ENCODE data around the gene AKIRIN1.
A peak's percentile ranks its signal among the peaks of the same experiment; 100 is the strongest.
"Not testable (repeated sequence)": the region's sequence is repeated elsewhere in the genome, so short reads cannot be mapped to it uniquely, and the experiment has no call there.

Gene AKIRIN1

DNA sequence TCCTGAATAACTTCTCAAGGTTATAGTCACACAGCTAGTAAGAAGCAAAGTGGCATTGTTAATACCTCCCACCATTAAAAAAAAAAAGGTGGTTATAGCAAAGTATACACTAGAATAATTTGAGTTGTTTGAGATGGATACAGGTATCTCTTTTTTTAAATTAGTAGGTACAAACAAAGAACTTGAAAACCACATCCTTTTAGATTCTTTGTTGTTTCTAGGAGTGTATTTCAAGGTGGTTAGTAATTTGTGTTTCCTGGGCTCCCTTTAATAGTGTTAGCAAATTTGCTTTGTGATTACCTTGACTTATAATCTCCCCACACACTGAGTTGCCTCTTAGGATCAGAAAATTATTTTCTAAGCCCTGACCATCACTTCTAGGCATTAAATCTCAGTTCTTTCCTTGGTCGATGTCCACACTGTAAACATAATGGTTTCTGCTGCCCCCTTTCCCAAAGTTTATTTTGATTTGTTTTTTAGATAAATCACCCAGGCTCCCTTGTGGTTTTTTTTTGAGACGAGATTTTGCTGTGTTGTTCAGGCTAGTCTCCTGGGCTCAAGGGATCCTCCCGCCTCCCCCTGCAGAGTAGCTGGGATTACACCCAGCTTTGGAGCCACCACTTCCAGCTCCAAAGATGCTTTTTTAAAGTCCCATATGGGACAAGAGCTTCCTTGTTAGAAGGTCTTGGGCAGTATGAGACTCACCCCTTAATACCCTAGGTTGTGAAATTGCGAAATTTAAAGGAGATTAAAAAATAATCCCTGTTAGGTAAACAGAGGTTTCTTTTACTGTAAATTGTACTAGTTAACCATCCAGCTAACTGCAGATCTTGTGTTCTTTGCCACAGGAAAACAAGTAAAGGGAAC, 6.2 kb downstream of the AKIRIN1 start:
- peak overlapping the region; percentile 16 for H3K27ac ChIP-seq (ENCODE audit: low read depth, low read length)
- H3K36me3 ChIP-seq (ENCODE audit: control insufficient read depth, insufficient read depth, low read length) = peaks cover 97% of the 10 kb centered on the region
- H3K27me3 ChIP-seq (ENCODE audit: control insufficient read depth, insufficient read depth, low read length) = no peaks in the 10 kb centered on the region
- peak overlapping the region; percentile 29; the same call in 1 of the 2 replicates for H3K4me3 ChIP-seq (ENCODE audit: low read depth, low read length)
- H3K9me3 ChIP-seq (ENCODE audit: control insufficient read depth, insufficient read depth, low read length) = no peaks in the 10 kb centered on the region; the same call in 1 of the 2 replicates
- H3K4me1 ChIP-seq (ENCODE audit: control insufficient read depth, insufficient read depth, low read length) = peaks cover 74% of the 10 kb centered on the region
- H3K9ac ChIP-seq (ENCODE audit: low read depth, low read length) = no peak overlapping the region

DNA sequence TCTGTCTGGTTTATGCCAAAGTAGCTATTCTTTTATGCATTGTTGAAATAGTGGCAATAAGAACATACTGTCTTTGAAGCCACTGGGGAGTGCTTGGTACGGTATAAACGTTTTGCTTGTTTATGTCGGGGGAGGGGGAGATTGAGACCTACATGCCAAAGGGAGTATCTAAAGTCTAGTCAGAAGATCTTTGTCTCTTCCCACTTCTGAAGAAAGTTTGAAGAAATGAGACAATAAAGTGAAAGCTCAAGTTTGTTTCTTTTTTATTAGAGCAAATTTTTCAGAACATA, 6.8 kb downstream of the AKIRIN1 start:
- peaks cover 96% of the 10 kb centered on the region for H3K36me3 ChIP-seq (ENCODE audit: control insufficient read depth, insufficient read depth, low read length)
- no peak overlapping the region for H3K9ac ChIP-seq (ENCODE audit: low read depth, low read length)
- H3K4me3 ChIP-seq (ENCODE audit: low read depth, low read length) = no peak overlapping the region
- peak overlapping the region; percentile 7 for H3K27ac ChIP-seq (ENCODE audit: low read depth, low read length)
- no peaks in the 10 kb centered on the region for H3K27me3 ChIP-seq (ENCODE audit: control insufficient read depth, insufficient read depth, low read length)
- H3K9me3 ChIP-seq (ENCODE audit: control insufficient read depth, insufficient read depth, low read length) = no peaks in the 10 kb centered on the region; the same call in 1 of the 2 replicates
- peaks cover 77% of the 10 kb centered on the region for H3K4me1 ChIP-seq (ENCODE audit: control insufficient read depth, insufficient read depth, low read length)

DNA sequence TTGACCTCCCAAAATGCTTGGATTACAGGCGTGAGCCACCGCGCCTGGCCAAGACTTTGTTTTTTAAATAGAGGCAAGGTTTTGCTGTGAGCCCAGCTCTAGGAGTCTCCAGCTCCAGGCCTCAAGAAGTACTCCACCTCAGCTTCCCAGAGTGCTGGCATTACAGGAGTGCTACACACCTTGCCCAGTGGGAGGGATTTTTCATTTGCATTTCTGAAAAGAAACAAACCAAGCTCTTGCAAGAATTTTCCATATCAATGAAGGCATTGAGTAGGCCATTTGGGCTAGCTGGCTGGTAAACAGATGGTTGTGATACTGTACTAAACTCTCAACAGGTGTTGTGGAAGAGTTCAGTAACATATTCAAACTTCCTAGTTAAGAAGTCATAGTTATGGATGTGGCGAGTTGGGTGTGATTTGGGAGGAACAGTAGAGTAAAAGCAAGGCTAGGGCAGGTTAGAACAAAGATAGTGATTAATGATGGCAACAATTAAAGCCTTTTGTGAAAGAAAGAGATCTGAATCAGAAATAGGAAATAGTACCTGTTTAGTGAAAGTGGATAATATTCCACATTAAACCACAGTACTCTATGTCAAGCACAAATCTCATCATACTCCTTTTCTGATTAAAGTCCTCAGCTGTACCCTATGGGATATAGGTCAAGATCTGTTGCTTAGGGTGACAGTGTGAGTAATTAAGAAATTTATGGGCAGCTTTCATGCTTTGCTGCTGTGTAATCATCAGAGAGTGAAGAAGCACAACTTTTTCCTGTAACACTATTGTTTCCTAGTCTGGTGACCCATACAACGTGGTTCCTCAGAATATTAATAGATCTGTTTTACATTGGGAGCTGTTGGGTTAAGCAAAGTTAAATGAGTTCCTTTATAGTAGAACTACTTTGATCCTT, 10.7 kb downstream of the AKIRIN1 start:
- H3K4me3 ChIP-seq (ENCODE audit: low read depth, low read length) = peak overlapping the region; percentile 1; the same call in 1 of the 2 replicates
- H3K9me3 ChIP-seq (ENCODE audit: control insufficient read depth, insufficient read depth, low read length) = no peaks in the 10 kb centered on the region; the same call in 1 of the 2 replicates
- H3K27ac ChIP-seq (ENCODE audit: low read depth, low read length) = peak overlapping the region; percentile 75
- peaks cover 98% of the 10 kb centered on the region for H3K36me3 ChIP-seq (ENCODE audit: control insufficient read depth, insufficient read depth, low read length)
- H3K9ac ChIP-seq (ENCODE audit: low read depth, low read length) = no peak overlapping the region
- peaks cover 66% of the 10 kb centered on the region for H3K4me1 ChIP-seq (ENCODE audit: control insufficient read depth, insufficient read depth, low read length)
- H3K27me3 ChIP-seq (ENCODE audit: control insufficient read depth, insufficient read depth, low read length) = no peaks in the 10 kb centered on the region

DNA sequence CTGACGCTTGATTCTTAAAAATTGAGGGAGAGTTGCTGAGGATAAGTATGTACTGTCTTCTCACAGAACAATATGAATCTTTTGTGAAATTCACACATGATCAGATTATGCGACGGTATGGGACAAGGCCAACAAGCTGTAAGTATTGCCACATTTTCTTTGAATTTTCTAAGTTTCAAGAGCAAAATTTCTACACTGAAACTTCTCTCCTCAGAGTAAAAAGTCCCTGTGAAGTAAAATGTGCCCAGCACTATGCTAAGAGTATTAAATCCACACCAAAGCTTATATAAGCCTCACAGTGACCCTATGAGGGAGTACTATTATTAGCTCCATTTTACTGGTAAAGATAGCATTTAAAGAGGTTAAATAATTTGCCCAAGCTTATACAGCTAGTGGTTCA, 12.2 kb downstream of the AKIRIN1 start:
- Histone ChIP-seq H3K27me3 (ENCODE audit: control insufficient read depth, insufficient read depth, low read length) (no peaks in the 10 kb centered on the region), H3K36me3 (ENCODE audit: control insufficient read depth, insufficient read depth, low read length) (peaks cover 98% of the 10 kb centered on the region), H3K4me1 (ENCODE audit: control insufficient read depth, insufficient read depth, low read length) (peaks cover 54% of the 10 kb centered on the region), H3K9ac (ENCODE audit: low read depth, low read length) (no peak overlapping the region), H3K27ac (ENCODE audit: low read depth, low read length) (peak overlapping the region; percentile 43), H3K4me3 (ENCODE audit: low read depth, low read length) (no peak overlapping the region), H3K9me3 (ENCODE audit: control insufficient read depth, insufficient read depth, low read length) (no peaks in the 10 kb centered on the region; the same call in 1 of the 2 replicates)

DNA sequence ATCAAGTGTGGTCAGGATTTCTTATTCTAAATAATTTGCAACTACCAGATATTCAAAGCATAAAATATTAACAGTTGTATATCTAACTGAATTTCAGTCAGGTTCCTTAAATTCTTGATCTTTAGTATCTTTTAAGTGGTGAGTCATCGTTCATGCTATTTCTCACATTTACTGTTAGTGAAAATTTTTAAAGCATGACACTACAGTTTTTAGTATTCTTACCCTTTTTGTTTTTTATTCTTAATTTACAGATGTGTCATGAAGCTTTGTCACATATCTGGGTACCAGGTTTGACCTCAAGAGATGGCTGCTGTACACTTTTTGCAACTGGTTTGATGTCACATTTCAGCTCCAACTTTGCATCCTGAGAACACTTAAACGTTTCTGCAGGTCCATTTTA, 12.7 kb downstream of the AKIRIN1 start:
- no peaks in the 10 kb centered on the region; the same call in 1 of the 2 replicates for H3K9me3 ChIP-seq (ENCODE audit: control insufficient read depth, insufficient read depth, low read length)
- H3K4me3 ChIP-seq (ENCODE audit: low read depth, low read length) = no peak overlapping the region
- no peaks in the 10 kb centered on the region for H3K27me3 ChIP-seq (ENCODE audit: control insufficient read depth, insufficient read depth, low read length)
- peaks cover 98% of the 10 kb centered on the region for H3K36me3 ChIP-seq (ENCODE audit: control insufficient read depth, insufficient read depth, low read length)
- no peak overlapping the region for H3K9ac ChIP-seq (ENCODE audit: low read depth, low read length)
- H3K4me1 ChIP-seq (ENCODE audit: control insufficient read depth, insufficient read depth, low read length) = peaks cover 52% of the 10 kb centered on the region
- H3K27ac ChIP-seq (ENCODE audit: low read depth, low read length) = no peak overlapping the region

DNA sequence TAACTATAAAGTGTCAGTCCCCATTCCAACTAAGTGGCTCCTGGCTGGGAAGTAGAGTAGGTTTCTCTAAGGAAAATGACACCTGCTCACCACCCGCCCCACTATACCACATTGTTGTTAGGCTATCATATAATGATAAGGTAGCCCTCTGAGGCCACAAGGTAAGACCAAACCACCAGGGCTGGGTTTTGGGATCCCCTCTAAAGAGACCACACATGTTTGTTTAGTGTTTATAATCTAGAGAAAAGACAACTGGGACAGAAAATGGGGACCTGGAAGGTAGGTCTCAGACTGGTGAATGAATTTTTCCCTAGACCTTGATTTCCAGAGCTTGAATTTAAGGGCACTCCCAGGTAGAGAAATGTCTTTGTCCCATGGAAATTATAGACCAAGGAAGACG, 15.2 kb downstream of the AKIRIN1 start:
- Histone ChIP-seq H3K27ac (ENCODE audit: low read depth, low read length) (peak overlapping the region; percentile 7), H3K27me3 (ENCODE audit: control insufficient read depth, insufficient read depth, low read length) (no peaks in the 10 kb centered on the region), H3K9ac (ENCODE audit: low read depth, low read length) (no peak overlapping the region), H3K4me3 (ENCODE audit: low read depth, low read length) (no peak overlapping the region), H3K36me3 (ENCODE audit: control insufficient read depth, insufficient read depth, low read length) (peaks cover 93% of the 10 kb centered on the region), H3K4me1 (ENCODE audit: control insufficient read depth, insufficient read depth, low read length) (peaks cover 31% of the 10 kb centered on the region), H3K9me3 (ENCODE audit: control insufficient read depth, insufficient read depth, low read length) (no peaks in the 10 kb centered on the region)

DNA sequence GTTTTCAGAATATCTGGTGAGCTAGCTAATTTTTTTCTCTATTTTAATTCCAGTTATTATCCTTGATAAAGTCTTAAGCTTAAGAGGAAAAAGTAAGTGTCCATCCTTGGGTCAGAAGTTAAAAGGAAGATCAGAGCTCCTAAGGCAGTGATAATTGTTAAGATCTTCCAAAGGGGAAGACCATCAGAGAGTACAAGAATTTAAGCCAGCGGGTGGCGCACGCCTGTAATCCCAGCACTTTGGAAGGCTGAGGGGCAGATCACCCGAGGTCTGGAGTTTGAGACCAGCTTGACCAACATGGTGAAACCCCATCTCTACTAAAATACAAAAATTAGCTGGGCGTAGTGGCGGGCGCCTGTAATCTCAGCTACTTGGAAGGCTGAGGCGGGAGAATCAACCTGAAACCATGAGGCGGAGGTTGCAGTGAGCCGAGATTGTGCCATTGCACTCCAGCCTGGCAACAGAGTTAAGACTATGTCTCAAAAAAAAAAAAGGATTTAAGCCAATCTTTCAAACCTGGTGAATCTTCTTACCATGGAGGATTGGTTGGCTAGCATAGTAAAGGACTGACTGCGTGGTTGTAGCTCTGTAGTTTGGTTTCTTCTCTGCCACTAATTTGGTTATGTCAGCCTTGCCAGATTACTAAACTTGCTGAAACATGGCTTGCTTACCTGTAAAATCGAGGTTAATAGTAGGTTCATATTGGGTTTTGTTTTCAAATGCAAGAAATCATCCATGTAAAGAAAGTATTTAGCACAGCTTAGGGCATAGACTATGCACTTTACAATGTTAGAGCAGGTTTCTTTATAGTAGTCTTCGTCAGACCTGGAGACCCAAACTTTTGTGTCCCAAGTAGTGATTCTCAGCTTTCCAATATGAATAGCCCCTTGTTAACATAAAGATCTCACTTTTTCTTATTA, 15.9 kb downstream of the AKIRIN1 start:
- Histone ChIP-seq H3K9me3 (ENCODE audit: control insufficient read depth, insufficient read depth, low read length) (no peaks in the 10 kb centered on the region), H3K9ac (ENCODE audit: low read depth, low read length) (no peak overlapping the region), H3K36me3 (ENCODE audit: control insufficient read depth, insufficient read depth, low read length) (peaks cover 90% of the 10 kb centered on the region), H3K27ac (ENCODE audit: low read depth, low read length) (peak overlapping the region; percentile 7), H3K4me1 (ENCODE audit: control insufficient read depth, insufficient read depth, low read length) (peaks cover 25% of the 10 kb centered on the region), H3K4me3 (ENCODE audit: low read depth, low read length) (no peak overlapping the region), H3K27me3 (ENCODE audit: control insufficient read depth, insufficient read depth, low read length) (no peaks in the 10 kb centered on the region)

DNA sequence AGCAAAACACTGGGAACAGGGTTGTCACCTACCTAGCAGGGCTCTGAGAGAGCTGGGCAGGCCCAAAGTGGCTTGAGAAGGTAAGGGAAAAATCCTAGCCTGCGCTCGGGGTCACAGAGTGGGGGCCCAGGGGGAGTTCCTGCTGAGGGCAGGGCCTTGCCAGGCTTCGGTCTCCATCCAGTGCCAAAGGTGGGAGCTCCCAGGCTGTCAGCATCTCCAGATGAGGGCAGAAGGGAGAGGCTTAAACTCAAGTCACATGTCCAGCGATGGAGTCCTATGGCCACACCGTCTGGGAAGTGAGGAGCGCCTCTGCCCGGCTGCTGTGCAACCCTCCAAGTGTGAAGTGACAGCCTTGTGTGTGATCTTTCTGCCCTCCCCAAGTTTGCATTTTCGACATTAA, 23.9 kb downstream of the AKIRIN1 start:
- H3K27me3 ChIP-seq (ENCODE audit: control insufficient read depth, insufficient read depth, low read length); H3K9me3 ChIP-seq (ENCODE audit: control insufficient read depth, insufficient read depth, low read length); H3K27ac ChIP-seq (ENCODE audit: low read depth, low read length); H3K9ac ChIP-seq (ENCODE audit: low read depth, low read length); H3K4me3 ChIP-seq (ENCODE audit: low read depth, low read length): not testable (repeated sequence)
- Histone ChIP-seq H3K4me1 (ENCODE audit: control insufficient read depth, insufficient read depth, low read length) (peaks cover 18% of the 10 kb centered on the region), H3K36me3 (ENCODE audit: control insufficient read depth, insufficient read depth, low read length) (peaks cover 21% of the 10 kb centered on the region)

DNA sequence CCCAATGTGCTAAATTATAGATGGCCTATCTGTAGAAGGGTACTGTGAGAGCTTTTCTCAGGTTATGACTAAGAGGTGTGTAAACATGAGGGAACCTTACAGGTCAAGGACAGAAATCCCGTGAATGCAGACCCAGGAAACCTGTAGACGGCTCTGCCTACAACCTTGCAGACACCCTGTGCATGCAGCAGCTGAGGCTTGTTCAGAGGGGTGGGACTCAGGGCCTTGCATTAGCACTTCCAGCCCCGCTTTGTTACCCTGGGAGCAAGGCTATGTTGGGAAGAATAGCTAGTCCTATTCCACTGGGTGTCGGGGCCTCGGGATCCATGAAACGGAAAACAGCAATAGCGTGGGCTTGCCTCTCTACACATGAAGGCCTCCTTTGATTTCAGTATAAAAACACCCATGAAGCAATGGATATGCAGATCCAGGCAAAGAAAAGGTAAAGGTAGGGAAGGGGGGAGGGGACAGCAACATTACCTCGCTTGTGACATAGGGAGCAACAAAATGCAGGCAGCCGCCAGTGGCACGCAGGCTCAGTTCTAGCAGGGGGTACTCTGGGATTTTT, 25.6 kb downstream of the AKIRIN1 start:
- Histone ChIP-seq H3K4me3 (ENCODE audit: low read depth, low read length) (no peak overlapping the region), H3K27me3 (ENCODE audit: control insufficient read depth, insufficient read depth, low read length) (no peaks in the 10 kb centered on the region), H3K9ac (ENCODE audit: low read depth, low read length) (no peak overlapping the region; the same call in 1 of the 2 replicates), H3K4me1 (ENCODE audit: control insufficient read depth, insufficient read depth, low read length) (peaks cover 18% of the 10 kb centered on the region), H3K36me3 (ENCODE audit: control insufficient read depth, insufficient read depth, low read length) (peaks cover 10% of the 10 kb centered on the region), H3K9me3 (ENCODE audit: control insufficient read depth, insufficient read depth, low read length) (no peaks in the 10 kb centered on the region), H3K27ac (ENCODE audit: low read depth, low read length) (peak overlapping the region; percentile 82)

DNA sequence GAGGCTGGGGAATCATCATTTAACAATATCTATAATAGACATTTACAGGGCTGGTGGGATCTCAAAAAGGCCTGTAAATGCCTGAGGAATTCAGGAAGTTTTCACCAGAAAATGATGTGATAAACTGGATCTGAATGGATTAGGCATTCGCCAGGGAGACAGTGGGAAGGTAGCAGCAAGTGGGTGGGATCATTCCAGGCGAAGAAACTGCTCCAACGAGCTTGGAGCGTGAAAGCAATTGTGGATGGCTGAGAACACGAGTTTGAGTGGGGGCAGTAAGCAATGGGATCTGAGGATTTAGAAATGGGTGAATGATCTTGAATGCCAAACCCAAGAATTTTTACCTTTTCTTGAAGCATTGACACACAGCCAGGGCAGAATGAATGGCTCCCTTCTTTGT, 26.2 kb downstream of the AKIRIN1 start:
- H3K36me3 ChIP-seq (ENCODE audit: control insufficient read depth, insufficient read depth, low read length) = peaks cover 5% of the 10 kb centered on the region; the same call in 1 of the 2 replicates
- no peaks in the 10 kb centered on the region for H3K9me3 ChIP-seq (ENCODE audit: control insufficient read depth, insufficient read depth, low read length)
- H3K9ac ChIP-seq (ENCODE audit: low read depth, low read length) = no peak overlapping the region
- H3K4me3 ChIP-seq (ENCODE audit: low read depth, low read length) = no peak overlapping the region
- H3K4me1 ChIP-seq (ENCODE audit: control insufficient read depth, insufficient read depth, low read length) = peaks cover 18% of the 10 kb centered on the region
- no peaks in the 10 kb centered on the region for H3K27me3 ChIP-seq (ENCODE audit: control insufficient read depth, insufficient read depth, low read length)
- H3K27ac ChIP-seq (ENCODE audit: low read depth, low read length) = peak overlapping the region; percentile 82
